HFF-Myc (cell line): ENCODE measurements around the gene PMPCA.

Source experiments
- DNase-seq: peaks from one replicate; pipeline ENCODE4 v3.0.0-alpha.2; 2011; ENCODE audit warnings: low read depth; ENCODE audit errors: extremely low read depth
- H3K4me3 ChIP-seq: replicated peaks from 2 replicates; pipeline ENCODE4 v1.5.1; 2011; ENCODE audit warnings: low read depth, mild to moderate bottlenecking, control low read depth, low read length
- TF ChIP-seq, protein P1 (sequence below): IDR thresholded peaks from 2 replicates; pipeline ENCODE4 v1.5.1; 2012; ENCODE audit warnings: mild to moderate bottlenecking, low read depth, low read length, control low read depth; ENCODE audit errors: missing control alignments

Gene PMPCA

GRCh38 chr9:136363949-136364748, 46.3 kb upstream of the PMPCA start:
- H3K4me3 ChIP-seq: peak overlapping the region; percentile 50
- TF ChIP-seq, protein P1, sequence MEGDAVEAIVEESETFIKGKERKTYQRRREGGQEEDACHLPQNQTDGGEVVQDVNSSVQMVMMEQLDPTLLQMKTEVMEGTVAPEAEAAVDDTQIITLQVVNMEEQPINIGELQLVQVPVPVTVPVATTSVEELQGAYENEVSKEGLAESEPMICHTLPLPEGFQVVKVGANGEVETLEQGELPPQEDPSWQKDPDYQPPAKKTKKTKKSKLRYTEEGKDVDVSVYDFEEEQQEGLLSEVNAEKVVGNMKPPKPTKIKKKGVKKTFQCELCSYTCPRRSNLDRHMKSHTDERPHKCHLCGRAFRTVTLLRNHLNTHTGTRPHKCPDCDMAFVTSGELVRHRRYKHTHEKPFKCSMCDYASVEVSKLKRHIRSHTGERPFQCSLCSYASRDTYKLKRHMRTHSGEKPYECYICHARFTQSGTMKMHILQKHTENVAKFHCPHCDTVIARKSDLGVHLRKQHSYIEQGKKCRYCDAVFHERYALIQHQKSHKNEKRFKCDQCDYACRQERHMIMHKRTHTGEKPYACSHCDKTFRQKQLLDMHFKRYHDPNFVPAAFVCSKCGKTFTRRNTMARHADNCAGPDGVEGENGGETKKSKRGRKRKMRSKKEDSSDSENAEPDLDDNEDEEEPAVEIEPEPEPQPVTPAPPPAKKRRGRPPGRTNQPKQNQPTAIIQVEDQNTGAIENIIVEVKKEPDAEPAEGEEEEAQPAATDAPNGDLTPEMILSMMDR: no peak
- no peak for DNase-seq

- TF ChIP-seq, protein P1: no peak
Measured at GRCh38 chr9:136364942-136365774, 45.3 kb upstream of the PMPCA start.

DNA sequence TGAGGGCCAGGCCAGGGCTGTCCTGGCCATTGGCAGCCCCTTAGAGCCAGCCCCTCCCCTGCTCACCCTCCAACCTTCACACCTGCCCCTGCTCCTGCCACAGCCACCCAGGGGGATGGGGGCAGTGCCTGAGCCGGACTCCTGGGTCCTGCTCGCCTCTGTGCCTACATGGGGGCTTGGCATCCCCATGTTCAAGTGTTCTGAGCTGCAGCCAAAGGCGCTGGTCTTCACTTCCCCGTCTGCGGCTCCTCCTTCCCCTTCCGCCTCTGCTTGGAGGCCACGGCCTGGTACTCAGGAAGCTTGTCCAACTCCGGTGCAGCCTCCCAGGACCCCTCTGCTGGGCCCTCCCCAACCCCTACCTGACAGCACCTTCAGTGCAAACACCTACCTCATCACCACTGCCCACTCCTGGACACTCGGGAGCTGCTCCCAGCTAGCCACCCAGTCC, 44.7 kb upstream of the PMPCA start:
- no peak overlapping the region for H3K4me3 ChIP-seq
- TF ChIP-seq, protein P1: no peak
- DNase-seq: no peak

More at GRCh38 chr9:136364942-136365774, 45.3 kb upstream of the PMPCA start:
- DNase-seq: no peak
- no peak overlapping the region for H3K4me3 ChIP-seq

- H3K4me3 ChIP-seq: no peak overlapping the region
- TF ChIP-seq, protein P1: no peak
- no peak for DNase-seq
Measured at GRCh38 chr9:136366826-136367225, 43.6 kb upstream of the PMPCA start.

DNA sequence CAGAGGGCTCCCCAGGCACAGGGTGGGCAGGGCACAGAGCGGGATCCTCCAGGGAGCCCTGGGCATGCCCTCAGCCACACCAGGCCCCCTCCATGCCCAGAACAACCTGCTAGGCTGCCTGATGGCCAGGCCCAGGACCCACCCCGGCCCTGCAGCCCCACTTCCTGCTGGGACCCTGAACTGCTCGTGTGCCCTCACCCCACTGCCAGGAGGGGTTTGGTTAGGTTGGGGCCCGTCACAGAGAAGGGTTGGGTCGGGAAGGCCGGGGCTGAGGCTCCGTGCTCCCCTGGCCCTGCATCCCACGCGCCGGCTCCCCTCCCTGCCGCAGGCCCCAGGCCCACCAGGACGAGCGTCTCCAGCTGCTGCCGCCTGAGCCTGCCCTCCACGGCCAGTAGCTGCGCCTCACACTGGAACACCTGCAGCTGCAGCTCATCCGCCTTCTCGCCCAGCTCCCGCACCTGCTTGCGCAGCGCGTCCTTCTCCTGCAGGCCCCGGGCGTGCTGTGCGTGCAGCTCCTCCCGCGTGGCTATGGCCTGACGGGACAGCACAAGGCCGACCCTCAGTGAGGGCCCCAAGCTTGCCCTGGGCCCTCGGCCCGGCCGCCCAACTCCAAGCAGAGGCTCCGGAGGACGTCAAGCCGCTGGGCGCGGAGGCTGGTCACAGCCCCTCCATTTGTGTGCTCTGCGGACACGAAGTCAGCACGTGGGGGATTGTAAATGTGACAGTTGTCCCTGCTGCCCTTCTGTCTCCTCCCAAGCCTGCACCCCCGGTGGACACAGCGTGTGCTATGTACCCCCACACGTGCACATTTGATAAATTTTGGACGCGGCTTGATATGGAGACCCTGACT, 42.9 kb upstream of the PMPCA start:
- no peak overlapping the region for H3K4me3 ChIP-seq
- TF ChIP-seq, protein P1: no peak
- DNase-seq: no peak

DNA sequence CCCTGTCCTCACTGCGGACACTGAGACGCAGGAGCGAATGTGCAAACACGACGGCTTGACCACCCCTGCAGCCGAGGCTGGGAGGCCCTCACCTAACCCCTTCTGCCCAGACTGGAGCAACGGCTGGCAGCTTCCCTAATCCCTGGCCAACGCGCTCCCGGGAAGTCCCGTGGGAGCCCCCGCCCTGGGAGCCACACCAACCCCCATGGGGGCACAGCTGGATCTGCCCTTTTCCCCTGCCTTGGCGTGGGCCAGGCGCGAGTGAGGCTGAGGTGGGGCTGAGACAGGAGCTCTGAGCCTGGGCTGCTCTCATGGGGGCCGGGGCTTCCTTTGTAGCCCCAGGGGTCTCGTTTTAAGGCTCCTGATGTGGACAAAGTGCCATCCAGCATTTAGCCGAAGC, 42.3 kb upstream of the PMPCA start:
- H3K4me3 ChIP-seq: no peak overlapping the region
- TF ChIP-seq, protein P1: no peak
- no peak for DNase-seq
